Activated naive CD8-positive, alpha-beta T cell (primary cell): Measurements from ENCODE around the gene BUB1.
"Not testable (repeated sequence)": the region's sequence is repeated elsewhere in the genome, so short reads cannot be mapped to it uniquely, and the experiment has no call there.

Experiments
- H3K27ac Mint-ChIP-seq: one replicate; pipeline ENCODE4 v1.8.0; 2021; ENCODE audit warnings: mixed read lengths
- H3K27me3 Mint-ChIP-seq: one replicate; pipeline ENCODE4 v1.8.0; 2021; ENCODE audit warnings: mixed read lengths
- H3K36me3 Mint-ChIP-seq: one replicate; pipeline ENCODE4 v1.8.0; 2021; ENCODE audit warnings: mixed read lengths
- H3K4me1 Mint-ChIP-seq: one replicate; pipeline ENCODE4 v1.8.0; 2021; ENCODE audit warnings: low read depth, mixed read lengths
- H3K4me3 Mint-ChIP-seq: one replicate; pipeline ENCODE4 v1.8.0; 2021; ENCODE audit warnings: mild to moderate bottlenecking, mixed read lengths
- H3K9me3 Mint-ChIP-seq: one replicate; pipeline ENCODE4 v1.8.0; 2021; ENCODE audit warnings: low read depth, mixed read lengths

Gene BUB1

DNA sequence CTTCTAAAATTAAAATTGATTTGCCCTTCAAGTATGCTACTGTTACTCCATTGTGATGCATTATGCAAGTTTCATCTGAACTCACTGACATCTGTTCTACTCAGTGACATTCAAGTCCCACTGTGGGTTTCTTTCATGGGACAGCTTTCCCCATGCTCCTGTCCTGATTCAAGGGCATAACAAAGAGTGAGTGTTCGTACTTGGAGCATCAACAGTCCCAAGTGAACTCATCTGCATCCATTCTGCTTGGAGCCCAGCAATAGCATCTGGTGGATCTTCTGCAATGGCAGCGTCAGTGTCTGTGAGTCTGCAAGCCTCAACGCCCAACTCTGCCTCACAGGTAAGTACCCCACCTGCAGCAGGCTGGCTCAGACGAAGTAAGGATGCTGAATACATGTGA is 27.5 kb downstream of the BUB1 start:
- Mint-ChIP-seq H3K27ac (no peak overlapping the region), H3K9me3 (no peaks in the 10 kb centered on the region), H3K27me3 (no peaks in the 10 kb centered on the region), H3K36me3 (peaks cover 18% of the 10 kb centered on the region), H3K4me3 (no peak overlapping the region), H3K4me1 (no peaks in the 10 kb centered on the region)

DNA sequence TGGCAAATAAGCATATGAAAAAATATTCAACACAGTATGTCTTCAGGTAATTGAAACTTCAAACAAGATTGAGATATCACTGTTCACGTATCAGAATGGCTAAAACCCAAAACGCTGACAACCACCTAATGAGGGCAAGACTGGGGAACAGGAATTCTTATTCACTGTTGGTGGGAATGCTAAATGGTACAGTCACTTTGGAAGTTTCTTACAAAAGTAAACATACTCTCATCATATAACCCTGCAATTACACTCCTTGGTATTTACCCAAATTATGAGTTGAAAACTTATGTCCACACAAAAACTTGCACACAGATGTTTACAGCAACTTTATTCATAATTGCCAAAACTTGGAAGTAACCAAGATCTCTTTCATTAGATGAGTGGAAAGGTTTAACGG is 30.1 kb downstream of the BUB1 start:
- Mint-ChIP-seq H3K4me3 (no peak overlapping the region), H3K27me3 (no peaks in the 10 kb centered on the region), H3K4me1 (no peaks in the 10 kb centered on the region), H3K36me3 (peaks cover 11% of the 10 kb centered on the region), H3K9me3 (no peaks in the 10 kb centered on the region), H3K27ac (no peak overlapping the region)

DNA sequence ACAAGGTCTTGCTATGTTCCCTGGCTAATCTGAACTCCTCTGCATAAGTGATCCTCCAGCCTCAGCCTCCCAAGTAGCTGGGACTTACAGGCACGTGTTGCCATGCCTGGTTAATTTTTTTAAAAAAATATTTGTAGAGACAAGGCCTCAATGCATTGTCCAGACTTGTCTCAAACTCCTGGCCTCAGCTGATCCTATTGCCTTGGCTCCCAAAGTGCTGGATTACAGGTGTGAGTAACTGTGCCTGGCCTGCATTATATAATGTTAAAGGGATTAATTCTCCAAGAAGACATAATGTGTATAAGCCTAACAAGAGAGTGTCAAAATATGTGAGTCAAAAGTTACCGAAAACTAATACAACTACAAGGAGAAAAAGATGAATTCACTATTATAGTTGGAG is 32.2 kb downstream of the BUB1 start:
- H3K27ac Mint-ChIP-seq, result no peak overlapping the region
- no peak overlapping the region for H3K4me3 Mint-ChIP-seq
- H3K27me3 Mint-ChIP-seq, result no peaks in the 10 kb centered on the region
- peaks cover 16% of the 10 kb centered on the region for H3K36me3 Mint-ChIP-seq
- H3K9me3 Mint-ChIP-seq, result no peaks in the 10 kb centered on the region
- no peaks in the 10 kb centered on the region for H3K4me1 Mint-ChIP-seq

DNA sequence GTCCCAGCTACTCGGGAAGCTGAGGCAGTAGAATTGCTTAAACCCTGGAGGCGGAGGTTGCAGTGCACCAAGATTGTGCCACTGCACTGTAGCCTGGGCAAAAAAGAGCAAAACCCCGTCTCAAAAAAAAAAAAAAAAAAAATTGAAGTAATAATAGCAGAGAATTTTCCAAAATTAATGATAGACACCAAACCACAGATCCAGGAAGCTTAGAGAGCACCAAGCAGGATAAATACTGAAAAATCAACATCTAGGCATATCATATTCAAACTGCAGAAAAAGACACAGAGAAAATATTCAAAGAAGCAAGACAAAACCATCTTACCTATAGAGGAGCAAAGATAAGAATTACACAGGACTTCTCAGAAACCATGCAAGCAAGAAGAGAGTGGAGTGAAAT is 33.5 kb downstream of the BUB1 start:
- H3K36me3 Mint-ChIP-seq, result peaks cover 10% of the 10 kb centered on the region

DNA sequence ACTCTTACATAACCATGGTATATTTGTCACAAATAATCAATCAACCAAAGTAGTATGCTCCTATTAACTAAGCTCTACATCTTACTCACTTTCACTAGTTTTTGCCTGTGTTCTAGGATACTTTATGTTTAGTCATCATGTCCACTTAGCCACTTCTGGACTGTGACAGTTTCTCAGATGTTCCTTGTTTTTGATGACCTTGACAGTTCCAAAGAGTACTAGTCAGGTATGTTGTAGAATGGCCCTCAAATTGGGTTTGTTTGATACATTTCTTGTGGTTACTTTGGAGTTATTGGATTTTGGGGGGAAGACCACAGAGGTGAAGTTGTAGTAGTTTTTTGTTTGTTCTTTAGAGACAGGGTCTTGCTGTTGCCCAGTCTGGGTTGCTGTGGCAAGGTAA is 35.5 kb downstream of the BUB1 start:
- no peaks in the 10 kb centered on the region for H3K27me3 Mint-ChIP-seq
- no peak overlapping the region for H3K27ac Mint-ChIP-seq
- no peaks in the 10 kb centered on the region for H3K4me1 Mint-ChIP-seq
- H3K36me3 Mint-ChIP-seq, result peaks cover 12% of the 10 kb centered on the region
- no peak overlapping the region for H3K4me3 Mint-ChIP-seq
- no peaks in the 10 kb centered on the region for H3K9me3 Mint-ChIP-seq

More for the DNA sequence above, 33.5 kb downstream of the BUB1 start:
- Mint-ChIP-seq H3K27ac (no peak overlapping the region), H3K4me1 (no peaks in the 10 kb centered on the region), H3K9me3 (no peaks in the 10 kb centered on the region), H3K4me3 (no peak overlapping the region), H3K27me3 (no peaks in the 10 kb centered on the region)

DNA sequence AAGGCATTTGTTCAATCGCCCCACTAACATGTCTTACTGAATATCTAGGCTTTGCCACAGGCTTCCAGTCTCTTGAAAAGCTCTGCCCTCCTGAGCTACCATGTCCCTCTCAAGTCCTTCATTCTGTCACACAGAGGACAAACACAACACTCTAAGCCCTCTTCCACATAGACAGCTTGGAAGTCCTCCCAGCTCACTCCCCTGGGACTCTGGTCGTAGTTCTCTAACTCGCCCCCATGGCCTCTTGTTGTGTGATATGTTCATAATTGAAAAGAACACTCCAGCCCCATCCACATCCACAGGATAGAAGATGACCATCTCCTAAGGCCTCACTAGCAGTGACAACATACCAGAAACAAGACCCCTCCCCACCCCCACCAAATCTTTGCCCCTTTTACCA is 37.9 kb downstream of the BUB1 start:
- no peak overlapping the region for H3K4me3 Mint-ChIP-seq
- no peak overlapping the region for H3K27ac Mint-ChIP-seq
- no peaks in the 10 kb centered on the region for H3K27me3 Mint-ChIP-seq
- no peaks in the 10 kb centered on the region for H3K4me1 Mint-ChIP-seq
- H3K9me3 Mint-ChIP-seq, result no peaks in the 10 kb centered on the region
- peaks cover 12% of the 10 kb centered on the region for H3K36me3 Mint-ChIP-seq

DNA sequence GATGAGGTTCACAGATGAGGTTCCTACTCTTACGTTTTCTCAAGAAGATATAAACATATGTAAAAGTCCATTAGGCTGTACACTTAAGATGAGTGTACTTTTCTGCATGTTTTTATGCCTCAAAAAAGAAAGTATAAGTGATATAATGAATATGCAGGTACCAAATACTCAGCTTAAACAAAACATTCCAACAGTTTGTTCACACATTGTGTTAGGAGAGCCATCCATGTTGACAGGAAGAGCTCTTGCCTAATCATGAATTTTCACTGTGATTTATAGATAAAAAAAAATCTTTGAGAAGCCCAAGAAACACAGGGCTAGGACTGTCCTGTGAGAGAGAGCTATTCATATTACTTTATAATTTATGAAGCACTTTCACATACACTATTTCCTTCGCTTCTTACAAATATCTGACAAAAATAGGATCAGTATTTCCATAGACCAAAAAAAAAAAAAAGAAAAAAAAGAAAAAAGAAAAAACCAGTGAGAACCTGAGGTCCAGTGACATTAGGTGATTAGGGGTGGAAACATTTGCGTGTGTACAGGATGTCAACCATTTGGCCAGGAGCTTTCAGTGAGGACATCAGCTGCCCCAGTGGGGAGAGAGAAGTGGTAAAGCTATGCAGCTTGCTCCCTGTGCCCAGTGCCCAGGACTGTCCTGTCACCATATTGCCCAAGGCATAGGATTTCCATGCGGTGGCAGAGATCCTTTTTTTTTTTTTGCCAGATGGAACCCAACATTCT is 38.7 kb downstream of the BUB1 start:
- Mint-ChIP-seq H3K27me3 (no peaks in the 10 kb centered on the region), H3K27ac (no peak overlapping the region), H3K36me3 (peaks cover 17% of the 10 kb centered on the region), H3K4me3 (no peak overlapping the region), H3K9me3 (no peaks in the 10 kb centered on the region), H3K4me1 (no peaks in the 10 kb centered on the region)

DNA sequence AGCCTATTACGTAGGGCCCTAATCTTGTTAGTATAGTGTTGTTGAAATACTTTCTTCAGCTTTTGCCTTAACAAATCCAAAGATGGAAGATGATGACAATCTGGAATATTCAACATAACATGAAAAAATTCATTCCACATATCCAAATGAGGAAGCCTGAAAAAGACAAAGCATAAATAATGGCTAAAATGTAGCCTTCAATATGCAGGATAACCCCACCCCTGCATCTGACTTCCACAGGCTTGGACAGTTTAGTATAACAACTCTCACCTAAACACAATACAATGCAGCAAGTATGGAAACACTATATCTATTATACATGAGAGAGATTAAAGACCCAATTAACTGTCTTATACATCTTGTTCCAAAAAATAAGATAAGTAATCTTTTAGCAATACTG is 39.9 kb downstream of the BUB1 start:
- no peak overlapping the region for H3K4me3 Mint-ChIP-seq
- no peaks in the 10 kb centered on the region for H3K9me3 Mint-ChIP-seq
- no peaks in the 10 kb centered on the region for H3K27me3 Mint-ChIP-seq
- H3K36me3 Mint-ChIP-seq, result peaks cover 13% of the 10 kb centered on the region
- H3K27ac Mint-ChIP-seq, result no peak overlapping the region
- no peaks in the 10 kb centered on the region for H3K4me1 Mint-ChIP-seq

DNA sequence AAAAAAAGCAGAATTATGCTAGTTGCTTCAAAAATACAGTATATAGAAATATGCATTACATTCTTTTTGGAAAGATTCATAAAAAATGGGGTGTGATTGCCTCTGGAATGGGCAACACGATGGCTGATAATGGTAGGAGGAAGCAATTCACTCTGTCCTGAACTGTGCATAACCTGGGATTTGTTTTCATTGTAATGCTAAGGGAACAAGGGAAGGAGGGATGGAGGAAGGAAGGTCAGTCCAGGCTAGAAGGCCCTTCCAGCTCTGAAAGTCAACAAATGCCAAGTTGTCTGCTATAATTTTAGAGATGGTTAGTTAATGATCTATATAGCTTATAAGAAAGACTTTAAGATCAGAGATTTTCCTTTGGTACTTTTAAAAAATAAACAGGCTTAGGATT is 40.8 kb downstream of the BUB1 start:
- H3K36me3 Mint-ChIP-seq, result peaks cover 11% of the 10 kb centered on the region
- H3K27me3 Mint-ChIP-seq, result no peaks in the 10 kb centered on the region
- H3K4me1 Mint-ChIP-seq, result no peaks in the 10 kb centered on the region
- H3K27ac Mint-ChIP-seq, result no peak overlapping the region
- H3K9me3 Mint-ChIP-seq, result no peaks in the 10 kb centered on the region
- no peak overlapping the region for H3K4me3 Mint-ChIP-seq

DNA sequence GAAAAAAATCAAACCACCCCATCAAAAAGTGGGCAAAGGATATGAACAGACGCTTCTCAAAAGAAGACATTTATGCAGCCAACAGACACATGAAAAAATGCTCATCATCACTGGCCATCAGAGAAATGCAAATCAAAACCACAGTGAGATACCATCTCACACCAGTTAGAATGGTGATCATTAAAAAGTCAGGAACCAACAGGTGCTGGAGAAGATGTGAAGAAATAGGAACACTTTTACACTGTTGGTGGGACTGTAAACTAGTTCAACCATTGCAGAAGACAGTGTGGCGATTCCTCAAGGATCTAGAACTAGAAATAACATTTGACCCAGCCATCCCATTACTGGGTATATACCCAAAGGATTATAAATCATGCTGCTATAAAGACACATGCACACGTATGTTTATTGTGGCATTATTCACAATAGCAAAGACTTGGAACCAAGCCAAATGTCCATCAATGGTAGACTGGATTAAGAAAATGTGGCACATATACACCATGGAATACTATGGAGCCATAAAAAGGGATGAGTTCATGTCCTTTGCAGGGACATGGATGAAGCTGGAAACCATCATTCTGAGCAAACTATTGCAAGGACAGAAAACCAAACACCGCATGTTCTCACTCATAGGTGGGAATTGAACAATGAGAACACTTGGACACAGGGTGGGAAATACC is 41.8 kb downstream of the BUB1 start:
- not testable (repeated sequence) for H3K4me1 Mint-ChIP-seq, H3K27me3 Mint-ChIP-seq, H3K9me3 Mint-ChIP-seq, H3K4me3 Mint-ChIP-seq, H3K27ac Mint-ChIP-seq
- peaks cover 11% of the 10 kb centered on the region for H3K36me3 Mint-ChIP-seq

DNA sequence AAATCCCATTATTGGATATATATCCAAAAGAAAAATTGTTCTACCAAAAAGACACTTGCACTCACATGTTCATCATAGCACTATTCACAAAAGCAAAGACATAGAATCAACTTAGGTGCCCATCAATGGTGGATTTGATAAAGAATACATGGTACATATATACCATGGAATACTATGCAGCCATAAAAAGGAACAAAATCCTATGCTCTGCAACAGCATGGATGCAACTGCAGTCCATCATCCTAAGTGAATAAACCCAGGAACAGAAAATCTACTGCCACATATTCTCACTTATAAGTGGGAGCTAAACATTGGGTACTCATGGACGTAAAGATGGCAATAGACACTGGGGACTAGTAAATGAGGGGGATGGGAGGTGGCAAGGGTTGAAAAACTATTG is 50.5 kb downstream of the BUB1 start:
- H3K9me3 Mint-ChIP-seq, H3K27ac Mint-ChIP-seq, H3K27me3 Mint-ChIP-seq, H3K4me1 Mint-ChIP-seq, H3K36me3 Mint-ChIP-seq, H3K4me3 Mint-ChIP-seq: not testable (repeated sequence)

DNA sequence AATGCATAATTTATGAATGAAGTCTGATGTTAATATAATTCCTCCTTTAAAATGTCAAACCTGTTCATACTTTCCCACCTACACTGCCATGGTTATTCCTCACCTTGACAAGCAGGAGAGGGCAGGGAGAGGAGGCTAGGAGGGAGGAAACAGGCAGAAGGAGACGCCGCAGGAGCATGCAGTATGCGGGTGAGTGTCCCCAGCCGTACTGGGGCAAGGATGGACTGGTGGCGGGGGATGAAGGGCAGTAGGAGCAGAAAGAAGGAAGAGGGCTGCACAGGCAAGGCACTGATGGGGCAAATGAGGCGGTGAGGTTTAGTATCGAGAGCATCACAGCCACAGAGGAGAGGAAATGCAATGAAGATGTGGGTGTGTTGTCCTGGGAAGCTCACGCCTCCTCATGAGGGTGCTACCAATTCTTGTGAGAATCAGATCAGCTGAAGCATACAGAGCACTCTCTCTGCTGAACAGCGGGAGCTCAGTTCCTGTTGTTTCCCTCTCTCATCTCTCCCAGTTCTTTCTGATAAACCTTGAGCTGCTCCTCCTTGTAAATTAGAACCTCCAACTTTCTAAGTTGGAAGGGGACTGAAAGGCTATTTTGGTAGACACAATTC is 58.4 kb downstream of the BUB1 start:
- H3K9me3 Mint-ChIP-seq, H3K27me3 Mint-ChIP-seq, H3K27ac Mint-ChIP-seq, H3K36me3 Mint-ChIP-seq, H3K4me1 Mint-ChIP-seq, H3K4me3 Mint-ChIP-seq: not testable (repeated sequence)

DNA sequence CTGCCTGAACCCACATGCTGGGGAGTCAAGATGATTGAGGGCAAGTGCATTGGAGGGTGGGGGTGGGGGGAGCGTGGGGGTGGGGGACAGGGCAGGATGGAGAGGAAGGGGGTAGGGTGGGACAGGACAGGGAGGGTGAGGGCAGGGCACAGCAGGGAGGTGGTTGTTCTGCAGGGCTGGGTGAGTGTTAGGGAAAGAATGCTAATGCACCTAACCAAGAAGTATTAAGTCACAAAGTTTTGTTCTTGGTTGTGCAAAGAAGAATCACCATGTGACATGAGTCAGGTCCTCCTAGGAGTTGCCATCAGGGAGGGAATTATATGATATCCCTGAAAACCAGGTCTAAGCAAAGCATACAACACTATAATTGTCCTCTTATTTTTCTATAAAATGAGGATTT is 63.9 kb downstream of the BUB1 start:
- not testable (repeated sequence) for H3K4me3 Mint-ChIP-seq, H3K27me3 Mint-ChIP-seq, H3K36me3 Mint-ChIP-seq, H3K27ac Mint-ChIP-seq, H3K4me1 Mint-ChIP-seq, H3K9me3 Mint-ChIP-seq

DNA sequence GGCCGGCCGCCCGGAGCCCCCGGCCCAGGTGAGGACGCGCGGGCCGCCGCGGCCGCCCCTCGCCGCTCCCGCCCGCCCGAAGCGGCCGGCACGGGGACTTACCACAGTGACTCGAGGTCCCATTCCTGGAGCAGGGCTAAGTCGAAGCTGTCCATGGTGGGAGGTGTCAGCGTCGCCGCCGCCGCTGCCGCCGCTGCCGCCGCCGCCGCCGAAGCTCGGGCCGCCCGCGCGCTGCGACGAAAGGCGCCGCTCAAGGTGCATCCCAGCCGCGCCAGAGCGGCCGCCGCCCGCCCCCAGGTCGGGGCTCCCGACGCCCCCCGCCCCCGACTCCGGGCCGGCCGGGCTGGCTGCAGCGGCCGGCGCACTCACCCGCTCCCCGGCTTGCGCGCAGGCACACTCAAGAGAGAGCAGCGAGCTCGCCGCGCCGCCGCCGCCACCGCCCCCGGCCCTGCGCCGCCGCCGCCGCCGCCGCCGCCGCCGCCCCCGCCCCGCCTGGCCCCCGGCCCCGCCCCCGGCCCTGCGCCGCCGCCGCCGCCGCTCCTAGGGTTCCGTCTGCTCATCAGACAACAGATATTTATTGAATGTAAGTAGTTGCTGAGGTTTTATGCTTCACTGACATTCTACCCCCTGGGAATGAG is 67.1 kb downstream of the BUB1 start:
- H3K4me3 Mint-ChIP-seq, H3K27me3 Mint-ChIP-seq, H3K9me3 Mint-ChIP-seq, H3K36me3 Mint-ChIP-seq, H3K4me1 Mint-ChIP-seq, H3K27ac Mint-ChIP-seq: not testable (repeated sequence)

DNA sequence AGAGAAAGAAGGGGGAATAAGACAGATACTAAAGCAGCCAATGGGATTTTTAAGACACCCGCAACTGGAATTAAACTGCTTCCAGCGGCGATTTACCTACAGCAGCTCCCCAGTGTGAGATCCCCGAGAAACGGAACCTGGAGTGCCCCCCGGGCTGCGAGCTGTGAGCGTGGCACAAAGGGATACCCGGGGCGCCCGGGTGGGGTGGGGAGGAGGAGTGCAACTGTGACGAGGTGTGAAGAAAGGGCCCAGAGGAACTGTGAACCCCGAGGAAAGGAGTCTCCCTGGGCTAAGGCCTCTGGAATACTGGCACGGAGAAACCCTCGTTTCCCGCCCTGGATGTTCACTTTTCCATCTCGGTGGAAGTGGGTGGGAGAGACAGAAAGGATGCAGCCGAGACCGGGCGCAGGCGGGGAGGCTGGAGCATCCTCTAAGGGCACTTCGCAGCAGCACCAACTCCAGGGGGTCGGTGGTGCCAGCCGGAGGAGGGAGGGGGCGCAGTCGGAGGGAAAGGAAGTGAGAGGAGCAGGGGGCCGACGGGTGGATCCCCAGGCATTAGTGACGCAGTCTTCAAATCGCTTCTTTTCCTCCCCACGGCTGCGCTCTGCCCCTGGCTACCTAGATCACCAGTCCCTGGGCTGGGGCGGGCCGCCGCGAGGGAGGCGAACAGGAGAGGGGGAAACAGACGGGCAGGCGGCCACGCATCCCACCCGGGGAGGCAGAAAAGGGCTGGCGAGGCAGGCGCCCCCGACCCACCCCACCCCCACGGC is 67.8 kb downstream of the BUB1 start:
- H3K4me1 Mint-ChIP-seq, H3K36me3 Mint-ChIP-seq, H3K27ac Mint-ChIP-seq, H3K27me3 Mint-ChIP-seq, H3K4me3 Mint-ChIP-seq, H3K9me3 Mint-ChIP-seq: not testable (repeated sequence)
